Activated naive CD4-positive, alpha-beta T cell (primary cell): ENCODE results near the gene HJV.
A peak's percentile ranks its signal among the peaks of the same experiment; 100 is the strongest.

ENCODE experiments used
- DNase-seq, 4 experiments: peaks; one replicate each; lab custom pipeline; 2025; lab: John Stamatoyannopoulos, UW

Gene HJV

GRCh38 chr1:145992958-145993617, 28.4 kb downstream of the HJV start:
- DNase-seq: no peak

- no peak for DNase-seq
These were observed 29.0 kb downstream of the HJV start for GRCh38 chr1:145992502-145992936.

GRCh38 chr1:145991735-145992412, 29.7 kb downstream of the HJV start:
- DNase-seq: no peak

GRCh38 chr1:145990249-145990855, 31.2 kb downstream of the HJV start:
- DNase-seq: no peak

GRCh38 chr1:145988773-145989172, 32.8 kb downstream of the HJV start:
- DNase-seq: no peak

GRCh38 chr1:145987926-145988325, 33.6 kb downstream of the HJV start:
- no peak for DNase-seq

GRCh38 chr1:145986551-145986950, 35.0 kb downstream of the HJV start:
- DNase-seq: no peak

GRCh38 chr1:145985502-145986439, 35.8 kb downstream of the HJV start:
- DNase-seq: no peak

GRCh38 chr1:145985129-145985501, 36.4 kb downstream of the HJV start:
- DNase-seq: no peak

GRCh38 chr1:145983960-145984830, 37.3 kb downstream of the HJV start:
- no peak for DNase-seq

GRCh38 chr1:145983206-145983675, 38.3 kb downstream of the HJV start:
- no peak for DNase-seq

GRCh38 chr1:145982010-145982723, 39.4 kb downstream of the HJV start:
- DNase-seq: no peak

GRCh38 chr1:145980457-145980994, 41.0 kb downstream of the HJV start:
- no peak for DNase-seq

GRCh38 chr1:145979746-145980456, 41.6 kb downstream of the HJV start:
- no peak for DNase-seq

GRCh38 chr1:145978854-145979745, 42.4 kb downstream of the HJV start:
- DNase-seq: peak in 3 of 4 experiments; percentile 14 to 32 (median 27)

GRCh38 chr1:145978471-145978853, 43.1 kb downstream of the HJV start:
- DNase-seq: no peak

- peak in 3 of 4 experiments; percentile 19 to 56 (median 46) for DNase-seq
These were observed 43.8 kb downstream of the HJV start for GRCh38 chr1:145977486-145978470.
